Neural progenitor cell (in vitro differentiated cells): ENCODE data around the gene SUMO3.

Source experiments
- EZH2 ChIP-seq: fragments of 200-600 bp; sonication (generic); IDR thresholded peaks from 2 replicates; pipeline ENCODE4 v1.6.1; 2017; ENCODE audit warnings: antibody characterized with exemption, mild to moderate bottlenecking, moderate library complexity
- TF ChIP-seq, protein P1 (sequence below): fragments of 200-600 bp; sonication (generic); IDR thresholded peaks from 2 replicates; pipeline ENCODE4 v1.5.1; 2017; ENCODE audit warnings: antibody characterized with exemption, mild to moderate bottlenecking

GRCh38 chr21:44855572-44855971, 37.7 kb upstream of the SUMO3 start:
- TF ChIP-seq EZH2: no peak
- TF ChIP-seq, protein P1, sequence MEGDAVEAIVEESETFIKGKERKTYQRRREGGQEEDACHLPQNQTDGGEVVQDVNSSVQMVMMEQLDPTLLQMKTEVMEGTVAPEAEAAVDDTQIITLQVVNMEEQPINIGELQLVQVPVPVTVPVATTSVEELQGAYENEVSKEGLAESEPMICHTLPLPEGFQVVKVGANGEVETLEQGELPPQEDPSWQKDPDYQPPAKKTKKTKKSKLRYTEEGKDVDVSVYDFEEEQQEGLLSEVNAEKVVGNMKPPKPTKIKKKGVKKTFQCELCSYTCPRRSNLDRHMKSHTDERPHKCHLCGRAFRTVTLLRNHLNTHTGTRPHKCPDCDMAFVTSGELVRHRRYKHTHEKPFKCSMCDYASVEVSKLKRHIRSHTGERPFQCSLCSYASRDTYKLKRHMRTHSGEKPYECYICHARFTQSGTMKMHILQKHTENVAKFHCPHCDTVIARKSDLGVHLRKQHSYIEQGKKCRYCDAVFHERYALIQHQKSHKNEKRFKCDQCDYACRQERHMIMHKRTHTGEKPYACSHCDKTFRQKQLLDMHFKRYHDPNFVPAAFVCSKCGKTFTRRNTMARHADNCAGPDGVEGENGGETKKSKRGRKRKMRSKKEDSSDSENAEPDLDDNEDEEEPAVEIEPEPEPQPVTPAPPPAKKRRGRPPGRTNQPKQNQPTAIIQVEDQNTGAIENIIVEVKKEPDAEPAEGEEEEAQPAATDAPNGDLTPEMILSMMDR: no peak
